K562 (cell line): ENCODE results near the gene FBXL13.

ENCODE experiments used
- BRD9 ChIP-seq: fragments of 450-650 bp; IDR thresholded peaks from 2 replicates; pipeline ENCODE4 v1.6.1; 2018; ENCODE audit warnings: low read depth; ENCODE audit not compliant: partially characterized antibody
- CAMTA2 ChIP-seq: fragments of 250-450 bp; sonication (Bioruptor Pico); conservative IDR thresholded peaks from 2 replicates; pipeline ENCODE4 v1.5.1; 2022
- CHD1 ChIP-seq: fragments of 200-600 bp; sonication (generic); IDR thresholded peaks from one replicate; pipeline ENCODE4 v1.6.1; 2012; ENCODE audit warnings: mild to moderate bottlenecking, moderate library complexity, low read length, inconsistent platforms
- KDM1A ChIP-seq, 2 experiments: fragments of 450-650 bp; IDR thresholded peaks; 2 replicates each; pipeline ENCODE4 v1.6.1; 2016; ENCODE audit warnings: mild to moderate bottlenecking in 2 of 2
- MTA1 ChIP-seq: fragments of 450-650 bp; IDR thresholded peaks from 2 replicates; pipeline ENCODE4 v1.6.1; 2017; ENCODE audit warnings: borderline replicate concordance
- NR2C1 ChIP-seq, 2 experiments: fragments of 450-650 bp; IDR thresholded peaks; 2 replicates each; pipeline ENCODE4 v1.6.1; 2017; ENCODE audit warnings: mild to moderate bottlenecking in 2 of 2, antibody characterized with exemption in 1 of 2, inconsistent platforms in 1 of 2, missing compliant biosample characterization in 1 of 2, missing genetic modification characterization in 1 of 2
- POLR2A ChIP-seq: fragments of 450-650 bp; conservative IDR thresholded peaks from 2 replicates; pipeline ENCODE4 v1.6.1; 2016
- TBP ChIP-seq: optimal IDR thresholded peaks from 2 replicates; pipeline ENCODE3; 2011; ENCODE audit warnings: low read depth, low read length, improper control_type of control experiment
- THRA ChIP-seq: fragments of 450-650 bp; IDR thresholded peaks from 2 replicates; pipeline ENCODE4 v1.6.1; 2017; ENCODE audit warnings: mild to moderate bottlenecking, moderate library complexity
- ZNF354B ChIP-seq: fragments of 250-450 bp; sonication (Bioruptor Pico); IDR thresholded peaks from 2 replicates; pipeline ENCODE4 v1.4.0; 2020

GRCh38 chr7:102898532-102898859 is 176.1 kb downstream of the FBXL13 start:
- no peak for TF ChIP-seq MTA1
- TF ChIP-seq THRA: no peak
- no peak for TF ChIP-seq BRD9
- no peak for TF ChIP-seq TBP
- no peak for TF ChIP-seq POLR2A
- TF ChIP-seq CAMTA2 (CRISPR knock-in tag): no peak
- TF ChIP-seq ZNF354B (CRISPR knock-in tag): no peak
- TF ChIP-seq CHD1: no peak
- TF ChIP-seq KDM1A (IDR thresholded peaks at IDR 0.05): no peak
- no peak for TF ChIP-seq NR2C1 (IDR thresholded peaks at IDR 0.05)
- TF ChIP-seq NR2C1 (tag; IDR thresholded peaks at IDR 0.05): no peak
